Activated CD4-positive, alpha-beta T cell treated with anti-CD3 and anti-CD28 coated beads for 1 hour (primary cell): Measurements from ENCODE around the gene SEPTIN8.
"Not testable (repeated sequence)": the region's sequence is repeated elsewhere in the genome, so short reads cannot be mapped to it uniquely, and the experiment has no call there.

ENCODE experiments used
- DNase-seq: peaks from one replicate; pipeline ENCODE4 v3.0.0-alpha.2; 2020

SEPTIN8 gene

GRCh38 chr5:132812123-132812765, 35.2 kb upstream of the SEPTIN8 start:
- no peak for DNase-seq

GRCh38 chr5:132810605-132811004, 33.6 kb upstream of the SEPTIN8 start:
- DNase-seq, result no peak

DNA sequence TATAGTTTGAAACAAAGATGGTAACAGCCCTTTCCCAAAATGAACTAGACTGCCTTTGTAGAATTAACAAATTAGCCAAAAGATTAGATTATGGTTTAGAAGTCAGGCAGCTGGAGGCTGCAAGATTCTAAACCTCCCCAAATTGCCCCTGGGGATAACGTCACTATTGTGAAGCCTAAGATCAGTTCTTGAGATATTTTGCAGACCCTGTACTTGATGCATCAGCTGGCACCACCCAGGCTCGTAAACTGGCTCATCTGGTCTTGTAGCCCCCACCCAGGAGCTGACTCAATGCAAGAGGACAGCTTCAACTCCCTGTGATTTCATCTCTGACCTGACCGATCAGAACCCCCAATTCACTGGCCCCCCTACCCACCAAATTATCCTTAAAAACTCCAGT, 31.8 kb upstream of the SEPTIN8 start:
- DNase-seq, result no peak

- DNase-seq, result no peak
Observed at GRCh38 chr5:132808448-132808847, 31.4 kb upstream of the SEPTIN8 start.

DNA sequence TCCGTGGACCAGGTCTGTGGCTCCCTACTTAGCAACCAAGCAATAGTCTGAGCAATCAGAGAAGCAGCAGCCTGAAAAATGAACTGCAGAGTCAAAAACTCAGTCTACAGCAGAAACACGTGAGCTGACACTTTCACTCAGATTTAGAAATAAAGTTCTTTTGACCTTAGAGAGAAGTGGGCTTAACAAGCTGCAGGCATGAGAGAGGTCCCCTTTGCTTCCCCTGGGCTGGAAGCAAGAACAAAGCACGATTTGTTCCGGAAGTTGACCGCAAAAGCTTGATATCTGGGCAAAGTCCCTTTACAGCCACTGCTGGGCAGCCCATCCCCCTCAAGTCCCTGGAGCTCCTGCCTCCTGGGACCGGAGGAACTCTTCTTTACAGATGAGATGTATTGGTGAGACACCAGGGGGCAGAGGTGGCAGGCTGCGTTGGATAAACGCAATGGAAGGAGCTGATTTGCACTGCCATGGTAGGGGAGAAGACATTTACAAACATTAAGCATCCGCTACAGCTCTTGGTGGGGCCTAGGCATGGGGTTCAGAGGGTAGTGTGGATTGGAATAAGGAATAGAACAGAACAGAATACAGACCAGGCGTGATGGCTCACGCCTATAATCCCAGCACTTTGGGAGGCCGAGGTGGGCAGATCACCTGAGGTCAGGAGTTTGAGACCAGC, 30.3 kb upstream of the SEPTIN8 start:
- no peak for DNase-seq

GRCh38 chr5:132806804-132807162, 29.7 kb upstream of the SEPTIN8 start:
- not testable (repeated sequence) for DNase-seq

DNA sequence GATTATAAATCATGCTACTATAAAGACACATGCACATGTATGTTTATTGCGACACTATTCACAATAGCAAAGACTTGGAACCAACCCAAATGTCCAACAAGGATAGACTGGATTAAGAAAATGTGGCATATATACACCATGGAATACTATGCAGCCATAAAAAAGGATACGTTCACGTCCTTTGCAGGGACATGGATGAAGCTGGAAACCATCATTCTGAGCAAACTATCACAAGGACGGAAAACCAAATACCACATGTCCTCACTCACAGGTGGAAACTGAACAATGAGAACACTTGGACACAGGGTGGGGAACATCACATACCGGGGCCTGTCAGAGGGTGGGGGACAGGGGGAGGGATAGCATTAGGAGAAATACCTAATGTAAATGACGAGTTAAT, 28.8 kb upstream of the SEPTIN8 start:
- DNase-seq, result not testable (repeated sequence)

DNA sequence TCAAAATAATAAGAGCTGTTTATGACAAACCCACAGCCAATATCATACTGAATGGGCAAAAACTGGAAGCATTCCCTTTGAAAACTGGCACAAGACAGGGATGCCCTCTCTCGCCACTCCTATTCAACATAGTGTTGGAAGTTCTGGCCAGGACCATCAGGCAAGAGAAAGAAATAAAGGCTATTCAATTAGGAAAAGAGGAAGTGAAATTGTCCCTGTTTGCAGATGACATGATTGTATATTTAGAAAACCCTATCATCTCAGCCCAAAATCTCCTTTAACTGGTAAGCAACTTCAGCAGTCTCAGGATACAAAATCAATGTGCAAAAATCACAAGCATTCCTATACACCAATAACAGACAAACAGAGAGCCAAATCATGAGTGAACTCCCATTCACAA, 27.2 kb upstream of the SEPTIN8 start:
- DNase-seq, result not testable (repeated sequence)

DNA sequence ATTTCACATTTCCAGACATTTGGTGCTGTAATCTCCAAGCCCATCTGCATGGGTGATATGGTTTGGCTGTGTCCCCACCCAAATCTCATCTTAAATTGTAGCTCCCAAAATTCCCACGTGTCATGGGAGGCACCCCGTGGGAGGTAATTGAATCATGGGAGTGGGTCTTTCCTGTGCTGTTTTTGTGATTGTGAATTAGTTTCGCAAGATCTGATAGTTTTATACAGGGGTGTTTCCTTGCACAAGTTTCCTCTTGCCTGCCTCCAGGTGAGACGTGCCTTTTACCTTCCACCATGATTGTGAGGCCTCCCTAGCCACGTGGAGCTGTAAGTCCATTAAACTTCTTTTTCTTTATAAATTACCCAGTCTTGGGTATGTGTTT, 25.6 kb upstream of the SEPTIN8 start:
- DNase-seq, result not testable (repeated sequence)

DNA sequence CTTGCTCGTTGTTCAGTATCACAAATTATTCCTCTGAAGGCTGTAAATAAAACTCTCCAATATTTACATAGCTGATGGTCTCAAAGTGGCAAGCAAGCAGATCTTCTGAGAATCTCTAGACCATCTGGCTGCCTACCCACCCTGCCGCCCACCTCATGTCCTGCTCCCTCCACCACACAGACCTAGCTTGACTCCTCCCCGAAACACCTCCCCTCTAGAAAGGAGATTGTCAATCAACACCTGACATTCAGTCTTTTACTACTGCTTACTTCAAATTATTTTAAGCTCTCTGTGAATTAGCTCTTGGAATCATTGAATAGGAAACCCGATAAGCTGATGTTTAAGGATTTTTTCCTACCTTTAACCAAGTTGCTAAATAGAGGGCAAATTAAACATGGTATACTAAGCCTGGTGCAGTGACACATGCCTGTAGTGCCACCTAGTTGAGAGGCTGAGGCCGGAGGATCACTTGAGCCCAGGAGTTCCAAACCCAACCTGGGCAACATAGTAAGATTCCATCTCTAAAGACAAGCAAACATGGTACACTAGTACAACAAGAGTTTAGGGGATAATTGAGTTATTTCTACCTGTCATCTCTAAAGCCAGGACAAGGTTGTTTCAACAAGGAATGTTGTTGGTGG, 25.1 kb upstream of the SEPTIN8 start:
- DNase-seq, result no peak

DNA sequence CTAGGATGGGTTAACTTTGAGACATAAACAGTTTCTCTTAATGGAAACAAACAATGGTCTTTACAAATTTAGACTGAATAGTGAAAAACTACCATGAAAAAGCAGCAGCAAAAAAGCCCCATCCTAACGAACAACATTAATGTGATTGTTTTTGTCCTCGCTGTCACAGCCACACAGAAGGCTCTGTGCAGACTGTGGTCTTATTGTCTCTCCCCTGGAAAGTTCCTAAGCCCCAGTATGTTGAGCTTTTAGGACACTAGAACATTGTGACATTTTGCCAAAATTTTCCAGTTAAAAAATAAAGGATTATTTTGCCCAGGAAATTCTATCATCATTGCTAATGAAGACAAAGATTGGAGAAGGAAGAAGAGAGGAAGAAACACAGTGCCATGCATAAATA, 23.5 kb upstream of the SEPTIN8 start:
- no peak for DNase-seq

- DNase-seq, result no peak
Observed at GRCh38 chr5:132799392-132799791, 22.4 kb upstream of the SEPTIN8 start.

DNA sequence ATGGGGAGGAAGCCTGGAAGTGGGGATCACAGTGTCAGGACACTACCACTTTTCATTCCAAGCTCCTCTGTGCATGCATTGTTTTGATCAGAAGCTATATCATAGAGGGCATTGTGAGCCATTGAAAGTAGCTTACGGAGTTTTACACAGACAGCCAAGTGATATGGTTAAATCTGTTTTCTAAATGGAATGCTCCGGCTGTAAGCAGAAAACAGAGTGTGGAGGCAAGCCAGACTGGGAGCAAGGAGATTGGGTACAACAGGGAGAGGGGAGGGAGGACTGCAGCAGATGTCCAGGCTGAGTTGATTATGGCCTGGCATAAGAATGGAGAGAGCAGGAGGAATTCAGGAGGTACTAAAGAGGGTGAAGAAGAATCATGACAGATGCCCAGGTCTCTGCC, 20.6 kb upstream of the SEPTIN8 start:
- DNase-seq, result no peak

GRCh38 chr5:132791026-132791425, 14.0 kb upstream of the SEPTIN8 start:
- DNase-seq, result no peak

GRCh38 chr5:132790201-132790865, 13.3 kb upstream of the SEPTIN8 start:
- DNase-seq, result no peak

GRCh38 chr5:132788990-132789886, 12.2 kb upstream of the SEPTIN8 start:
- no peak for DNase-seq

DNA sequence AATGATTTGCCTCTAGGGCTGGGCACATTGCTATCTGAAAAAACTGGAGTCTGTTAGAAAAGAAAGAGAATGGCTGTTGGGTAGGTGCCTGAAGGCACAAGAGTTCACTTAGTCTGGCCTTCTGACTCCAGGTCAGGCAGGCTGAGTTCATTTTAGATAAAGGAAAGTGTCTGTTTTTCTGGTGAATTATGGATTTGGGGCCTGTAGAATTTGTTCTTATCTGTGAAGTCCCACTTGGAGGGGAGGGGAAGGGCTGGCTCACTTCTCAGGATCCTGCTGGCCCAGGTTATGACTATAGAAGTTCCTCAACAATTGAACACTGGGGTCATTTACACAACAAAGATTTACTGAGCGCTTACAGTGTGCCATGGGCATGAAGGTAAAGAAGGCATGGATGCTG, 11.5 kb upstream of the SEPTIN8 start:
- no peak for DNase-seq

DNA sequence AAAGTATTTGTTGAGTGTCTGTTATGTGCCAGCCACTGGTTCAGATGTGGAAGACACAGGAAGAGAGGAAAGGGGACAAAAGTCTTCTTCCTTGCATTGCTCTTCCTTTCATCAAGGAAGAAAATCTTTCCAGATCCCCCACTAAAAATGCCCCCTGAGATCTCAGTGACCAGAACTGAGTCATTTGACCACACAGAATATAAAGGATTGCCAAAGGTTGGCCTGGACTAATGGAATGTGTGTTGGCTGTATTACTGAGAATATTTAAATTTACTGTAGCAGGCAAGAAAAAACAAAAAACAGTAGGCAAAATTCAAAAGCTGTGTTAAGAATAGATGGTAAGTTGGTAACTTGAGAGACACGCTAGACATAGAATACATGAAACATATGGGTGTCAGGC, 10.0 kb upstream of the SEPTIN8 start:
- DNase-seq, result no peak

GRCh38 chr5:132785864-132786263, 8.8 kb upstream of the SEPTIN8 start:
- no peak for DNase-seq

GRCh38 chr5:132785365-132785764, 8.3 kb upstream of the SEPTIN8 start:
- no peak for DNase-seq

DNA sequence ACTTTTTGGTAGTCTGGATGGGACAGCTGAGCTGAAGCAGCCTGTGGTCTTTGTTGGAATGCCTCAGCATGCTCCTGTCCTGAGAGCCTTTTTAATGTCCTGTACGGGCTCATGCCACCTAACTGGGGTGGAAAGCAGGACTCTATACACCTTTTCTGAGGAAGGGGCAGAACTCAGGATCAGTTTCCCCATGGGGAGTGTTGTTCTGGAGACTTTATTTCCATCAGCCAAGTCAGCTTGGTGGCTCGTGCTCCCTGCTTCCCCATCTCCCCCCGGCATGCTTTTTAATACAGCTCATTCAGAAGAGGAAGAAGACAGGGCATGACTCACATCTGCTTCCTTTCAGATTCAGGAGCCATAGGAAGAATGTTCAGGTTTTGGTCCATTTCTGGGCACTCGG, 5.1 kb upstream of the SEPTIN8 start:
- DNase-seq, result no peak

DNA sequence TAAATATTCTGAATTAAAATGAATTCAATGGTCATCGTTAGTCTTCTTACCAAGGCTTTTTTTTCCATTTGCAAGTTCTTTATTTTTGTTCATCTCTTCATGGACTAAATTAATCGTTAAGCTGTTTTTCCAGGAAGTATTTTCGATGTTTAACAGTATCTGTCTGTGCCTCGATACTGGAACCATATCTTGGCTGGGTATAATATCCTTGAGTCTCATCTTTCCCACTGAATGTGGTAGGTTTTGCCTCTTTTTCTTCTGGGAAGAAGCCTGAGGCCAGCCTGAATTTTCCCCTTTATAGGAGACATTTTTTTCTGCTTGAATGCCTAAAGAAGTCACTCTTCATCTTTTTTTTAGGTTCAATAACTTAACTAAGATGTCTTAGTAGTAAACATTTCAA, 4.0 kb upstream of the SEPTIN8 start:
- no peak for DNase-seq

DNA sequence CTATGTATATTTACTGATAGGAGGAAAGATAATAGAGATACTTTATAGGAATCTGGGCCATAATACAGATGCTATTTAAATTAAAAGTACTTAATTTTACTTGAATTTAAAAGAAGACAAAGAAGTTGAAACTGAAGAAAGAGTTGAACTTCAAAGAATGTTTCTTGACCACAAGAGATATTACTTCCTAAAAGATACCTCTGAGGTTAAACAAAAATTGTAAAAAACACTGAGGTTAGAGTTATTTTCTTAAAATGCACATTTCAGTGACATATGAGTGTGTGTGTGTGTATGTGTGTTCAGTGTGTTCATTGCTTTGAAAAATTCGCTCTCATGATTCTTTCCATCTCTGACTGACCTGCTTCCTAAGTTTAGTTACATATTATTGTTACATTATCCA, 3.5 kb upstream of the SEPTIN8 start:
- no peak for DNase-seq
